ENCODE measurements around the gene GALNT5.

GALNT5 gene

DNA sequence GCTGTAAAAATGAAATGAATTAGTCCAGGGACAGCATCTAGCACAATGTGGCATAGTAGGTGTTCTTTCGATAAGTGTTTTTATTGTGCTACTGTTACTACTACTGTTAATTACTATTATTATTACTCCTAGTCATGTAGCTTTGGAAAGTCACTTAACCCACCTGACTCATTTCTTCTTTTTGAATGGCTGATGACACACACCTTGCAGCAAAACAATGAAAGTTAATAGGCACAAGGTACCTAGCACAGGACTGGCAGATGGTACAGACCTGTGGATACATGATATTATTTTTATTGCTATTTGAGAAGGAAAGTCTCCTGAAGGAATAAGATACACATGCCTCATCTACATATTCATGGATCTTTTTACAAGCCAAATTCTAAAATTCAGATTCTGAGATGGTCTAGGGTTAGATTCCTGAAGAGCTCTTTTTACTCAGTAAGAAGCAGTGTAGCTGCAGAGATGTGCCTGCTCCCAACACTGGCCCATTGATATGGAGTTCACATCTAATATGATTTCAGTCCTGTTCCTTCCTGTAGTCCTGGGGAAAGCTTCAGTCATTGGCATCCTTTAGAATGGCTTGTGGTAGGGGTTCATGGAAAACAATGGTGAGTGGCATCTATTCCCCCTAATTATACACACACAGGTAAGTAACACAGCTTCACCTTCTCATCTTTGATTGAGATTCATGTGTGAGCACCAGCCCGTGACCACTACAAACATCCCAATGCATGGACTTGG, 76.0 kb downstream of the GALNT5 start:
- TF ChIP-seq, protein P1, sequence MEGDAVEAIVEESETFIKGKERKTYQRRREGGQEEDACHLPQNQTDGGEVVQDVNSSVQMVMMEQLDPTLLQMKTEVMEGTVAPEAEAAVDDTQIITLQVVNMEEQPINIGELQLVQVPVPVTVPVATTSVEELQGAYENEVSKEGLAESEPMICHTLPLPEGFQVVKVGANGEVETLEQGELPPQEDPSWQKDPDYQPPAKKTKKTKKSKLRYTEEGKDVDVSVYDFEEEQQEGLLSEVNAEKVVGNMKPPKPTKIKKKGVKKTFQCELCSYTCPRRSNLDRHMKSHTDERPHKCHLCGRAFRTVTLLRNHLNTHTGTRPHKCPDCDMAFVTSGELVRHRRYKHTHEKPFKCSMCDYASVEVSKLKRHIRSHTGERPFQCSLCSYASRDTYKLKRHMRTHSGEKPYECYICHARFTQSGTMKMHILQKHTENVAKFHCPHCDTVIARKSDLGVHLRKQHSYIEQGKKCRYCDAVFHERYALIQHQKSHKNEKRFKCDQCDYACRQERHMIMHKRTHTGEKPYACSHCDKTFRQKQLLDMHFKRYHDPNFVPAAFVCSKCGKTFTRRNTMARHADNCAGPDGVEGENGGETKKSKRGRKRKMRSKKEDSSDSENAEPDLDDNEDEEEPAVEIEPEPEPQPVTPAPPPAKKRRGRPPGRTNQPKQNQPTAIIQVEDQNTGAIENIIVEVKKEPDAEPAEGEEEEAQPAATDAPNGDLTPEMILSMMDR (IDR thresholded peaks at IDR 0.05; ENCODE audit: poor library complexity, severe bottlenecking) = no peak
- H3K9me3 ChIP-seq (ENCODE audit: severe bottlenecking) = no peaks in the 10 kb centered on the region
- no peaks in the 10 kb centered on the region for H3K27me3 ChIP-seq (ENCODE audit: insufficient read depth, poor library complexity, severe bottlenecking)
- H3K4me1 ChIP-seq (ENCODE audit: insufficient read depth, poor library complexity, severe bottlenecking) = peaks cover 7% of the 10 kb centered on the region
- H3K36me3 ChIP-seq (ENCODE audit: low read depth) = no peaks in the 10 kb centered on the region
- no peak for ATAC-seq (ENCODE audit: low read depth)
- no peak overlapping the region for H3K27ac ChIP-seq (ENCODE audit: poor library complexity, severe bottlenecking)
- DNase-seq (ENCODE audit: low spot score) = no peak
- H3K4me3 ChIP-seq (ENCODE audit: severe bottlenecking) = no peak overlapping the region

- Histone ChIP-seq H3K9me3 (ENCODE audit: severe bottlenecking) (no peaks in the 10 kb centered on the region), H3K27ac (ENCODE audit: poor library complexity, severe bottlenecking) (no peak overlapping the region), H3K4me3 (ENCODE audit: severe bottlenecking) (no peak overlapping the region), H3K27me3 (ENCODE audit: insufficient read depth, poor library complexity, severe bottlenecking) (no peaks in the 10 kb centered on the region), H3K36me3 (ENCODE audit: low read depth) (no peaks in the 10 kb centered on the region), H3K4me1 (ENCODE audit: insufficient read depth, poor library complexity, severe bottlenecking) (peaks cover 7% of the 10 kb centered on the region)
- DNase-seq (ENCODE audit: low spot score) (no peak), ATAC-seq (ENCODE audit: low read depth) (no peak)
- TF ChIP-seq, protein P1 (IDR thresholded peaks at IDR 0.05; ENCODE audit: poor library complexity, severe bottlenecking) = no peak
These were observed 76.8 kb downstream of the GALNT5 start for GRCh38 chr2:157334335-157334734.

- Histone ChIP-seq H3K36me3 (ENCODE audit: low read depth) (no peaks in the 10 kb centered on the region), H3K4me3 (ENCODE audit: severe bottlenecking) (no peak overlapping the region), H3K9me3 (ENCODE audit: severe bottlenecking) (no peaks in the 10 kb centered on the region), H3K27ac (ENCODE audit: poor library complexity, severe bottlenecking) (no peak overlapping the region), H3K4me1 (ENCODE audit: insufficient read depth, poor library complexity, severe bottlenecking) (peaks cover 3% of the 10 kb centered on the region), H3K27me3 (ENCODE audit: insufficient read depth, poor library complexity, severe bottlenecking) (no peaks in the 10 kb centered on the region)
- no peak for ATAC-seq (ENCODE audit: low read depth)
- DNase-seq (ENCODE audit: low spot score) = no peak
- TF ChIP-seq, protein P1 (IDR thresholded peaks at IDR 0.05; ENCODE audit: poor library complexity, severe bottlenecking) = no peak
These were observed 77.3 kb downstream of the GALNT5 start for GRCh38 chr2:157334797-157335196.

- no peaks in the 10 kb centered on the region for H3K36me3 ChIP-seq (ENCODE audit: low read depth)
- TF ChIP-seq, protein P1 (IDR thresholded peaks at IDR 0.05; ENCODE audit: poor library complexity, severe bottlenecking) = peak; percentile 87
- no peak overlapping the region for H3K4me3 ChIP-seq (ENCODE audit: severe bottlenecking)
- DNase-seq (ENCODE audit: low spot score) = no peak
- H3K9me3 ChIP-seq (ENCODE audit: severe bottlenecking) = no peaks in the 10 kb centered on the region
- no peak; the same call in 2 of the 3 replicates for ATAC-seq (ENCODE audit: low read depth)
- H3K4me1 ChIP-seq (ENCODE audit: insufficient read depth, poor library complexity, severe bottlenecking) = no peaks in the 10 kb centered on the region
- no peaks in the 10 kb centered on the region for H3K27me3 ChIP-seq (ENCODE audit: insufficient read depth, poor library complexity, severe bottlenecking)
- no peak overlapping the region for H3K27ac ChIP-seq (ENCODE audit: poor library complexity, severe bottlenecking)
These were observed 78.9 kb downstream of the GALNT5 start for GRCh38 chr2:157336137-157337010.

All from RWPE2 (cell line).